HEK293 (cell line): ENCODE data around the gene RWDD4.

ENCODE experiments used
- CTCF ChIA-PET: fragments of 350-600 bp; formaldehyde crosslinking; extraction: SDS; loops from one replicate; lab custom pipeline; 2021; ENCODE audit warnings: antibody characterized with exemption; lab: Yijun Ruan, JAX
- POLR2A ChIA-PET: fragments of 300-600 bp; formaldehyde crosslinking; extraction: SDS; loops from one replicate; lab custom pipeline; 2020; ENCODE audit warnings: antibody characterized with exemption, inconsistent platforms; lab: Yijun Ruan, JAX
- H3K27ac ChIP-seq: fragments of 200-500 bp; sonication (Bioruptor generic); 2 replicates; pipeline ENCODE4 v1.5.1; 2014; ENCODE audit warnings: low read depth, low read length, control low read depth, inconsistent platforms; ENCODE audit errors: extremely low read depth
- H3K36me3 ChIP-seq, 2 experiments: fragments of 200-500 bp in 1 of 2; sonication (Bioruptor generic) in 1 of 2; 1 replicate in 1 of 2; 2 replicates in 1 of 2; pipeline ENCODE4 v1.5.1; 2014 to 2017; ENCODE audit warnings: inconsistent platforms in 2 of 2, low read length in 2 of 2; ENCODE audit not compliant: control insufficient read depth in 2 of 2, insufficient read depth in 1 of 2
- H3K4me1 ChIP-seq: fragments of 200-500 bp; sonication (Bioruptor generic); 2 replicates; pipeline ENCODE4 v1.5.1; 2014; ENCODE audit warnings: mild to moderate bottlenecking, low read length, inconsistent platforms; ENCODE audit not compliant: control insufficient read depth, insufficient read depth
- H3K4me3 ChIP-seq: 2 replicates; pipeline ENCODE4 v1.5.1; 2011; ENCODE audit warnings: low read depth, mild to moderate bottlenecking, control low read depth, low read length, moderate library complexity
- H3K9me3 ChIP-seq: fragments of 200-500 bp; sonication (Bioruptor generic); 2 replicates; pipeline ENCODE4 v1.5.1; 2014; ENCODE audit warnings: low read depth, low read length, inconsistent platforms; ENCODE audit not compliant: control insufficient read depth, insufficient read depth
- HOXD13 ChIP-seq: sonication (generic); formaldehyde crosslinking; IDR thresholded peaks from 2 replicates; pipeline ENCODE4 v1.8.0; 2022; ENCODE audit warnings: missing genetic modification reagents, borderline replicate concordance
- KLF10 ChIP-seq: fragments of 450-650 bp; IDR thresholded peaks from 2 replicates; pipeline ENCODE4 v1.5.1; 2018; ENCODE audit warnings: missing biosample characterization, mild to moderate bottlenecking, missing genetic modification characterization
- KLF7 ChIP-seq: fragments of 450-650 bp; formaldehyde crosslinking; IDR thresholded peaks from 2 replicates; pipeline ENCODE4 v1.5.1; 2016; ENCODE audit warnings: missing biosample characterization, missing genetic modification characterization, borderline replicate concordance
- OSR2 ChIP-seq: fragments of 450-650 bp; formaldehyde crosslinking; IDR thresholded peaks from 2 replicates; pipeline ENCODE4 v1.5.1; 2016; ENCODE audit warnings: missing biosample characterization, missing genetic modification characterization
- PRDM1 ChIP-seq: fragments of 450-650 bp; formaldehyde crosslinking; IDR thresholded peaks from 2 replicates; pipeline ENCODE4; 2016; ENCODE audit warnings: missing biosample characterization, missing genetic modification characterization
- RBAK ChIP-seq: fragments of 450-650 bp; formaldehyde crosslinking; IDR thresholded peaks from 2 replicates; pipeline ENCODE4 v1.5.1; 2016; ENCODE audit warnings: missing biosample characterization, missing genetic modification characterization
- SCRT2 ChIP-seq: fragments of 450-650 bp; formaldehyde crosslinking; IDR thresholded peaks from 2 replicates; pipeline ENCODE4 v1.5.1; 2016; ENCODE audit warnings: missing biosample characterization, missing genetic modification characterization
- TRIM28 ChIP-seq: IDR thresholded peaks from 2 replicates; pipeline ENCODE4 v1.6.1; 2011; ENCODE audit warnings: low read length, control low read depth, borderline replicate concordance
- WT1 ChIP-seq: fragments of 450-650 bp; formaldehyde crosslinking; IDR thresholded peaks from 2 replicates; pipeline ENCODE4 v1.5.1; 2016; ENCODE audit warnings: missing biosample characterization, missing genetic modification characterization
- ZNF146 ChIP-seq: fragments of 450-650 bp; formaldehyde crosslinking; IDR thresholded peaks from 2 replicates; pipeline ENCODE4 v1.5.1; 2016; ENCODE audit warnings: missing biosample characterization, missing genetic modification characterization
- ZNF341 ChIP-seq: fragments of 450-650 bp; formaldehyde crosslinking; IDR thresholded peaks from 2 replicates; pipeline ENCODE4; 2016; ENCODE audit warnings: low read depth, missing biosample characterization, missing genetic modification characterization
- ZNF366 ChIP-seq: fragments of 450-650 bp; formaldehyde crosslinking; conservative IDR thresholded peaks from 2 replicates; pipeline ENCODE4 v1.5.1; 2016; ENCODE audit warnings: missing biosample characterization, missing genetic modification characterization
- ZNF544 ChIP-seq: fragments of 450-650 bp; formaldehyde crosslinking; IDR thresholded peaks from 2 replicates; pipeline ENCODE4 v1.5.0; 2017; ENCODE audit warnings: missing biosample characterization, missing genetic modification characterization
- ZNF555 ChIP-seq: fragments of 450-650 bp; formaldehyde crosslinking; conservative IDR thresholded peaks from 2 replicates; pipeline ENCODE4 v1.5.1; 2017; ENCODE audit warnings: missing biosample characterization, mild to moderate bottlenecking, missing genetic modification characterization, inconsistent platforms
- ZNF571 ChIP-seq: fragments of 450-650 bp; formaldehyde crosslinking; IDR thresholded peaks from 2 replicates; pipeline ENCODE4 v1.5.0; 2017; ENCODE audit warnings: missing biosample characterization, missing genetic modification characterization
- ZNF626 ChIP-seq: fragments of 450-650 bp; sonication (Bioruptor Pico); formaldehyde crosslinking; IDR thresholded peaks from 2 replicates; pipeline ENCODE4 v1.5.1; 2018; ENCODE audit warnings: missing biosample characterization, missing genetic modification characterization, inconsistent platforms
- ZNF658 ChIP-seq: fragments of 450-650 bp; formaldehyde crosslinking; IDR thresholded peaks from 2 replicates; pipeline ENCODE4; 2016; ENCODE audit warnings: missing biosample characterization, missing genetic modification characterization
- TF ChIP-seq, protein P1 (sequence below): fragments of 450-650 bp; formaldehyde crosslinking; IDR thresholded peaks from 2 replicates; pipeline ENCODE4 v1.5.1; 2017; ENCODE audit warnings: missing biosample characterization, missing genetic modification characterization
- TF ChIP-seq, protein P2 (sequence below): fragments of 450-650 bp; IDR thresholded peaks from 2 replicates; pipeline ENCODE4 v1.5.1; 2018; ENCODE audit warnings: missing biosample characterization, mild to moderate bottlenecking, missing genetic modification characterization
- TF ChIP-seq, protein P3 (sequence below): fragments of 450-650 bp; formaldehyde crosslinking; IDR thresholded peaks from 2 replicates; pipeline ENCODE4 v1.5.0; 2017; ENCODE audit warnings: missing biosample characterization, missing genetic modification characterization, borderline replicate concordance

The RWDD4 gene

DNA sequence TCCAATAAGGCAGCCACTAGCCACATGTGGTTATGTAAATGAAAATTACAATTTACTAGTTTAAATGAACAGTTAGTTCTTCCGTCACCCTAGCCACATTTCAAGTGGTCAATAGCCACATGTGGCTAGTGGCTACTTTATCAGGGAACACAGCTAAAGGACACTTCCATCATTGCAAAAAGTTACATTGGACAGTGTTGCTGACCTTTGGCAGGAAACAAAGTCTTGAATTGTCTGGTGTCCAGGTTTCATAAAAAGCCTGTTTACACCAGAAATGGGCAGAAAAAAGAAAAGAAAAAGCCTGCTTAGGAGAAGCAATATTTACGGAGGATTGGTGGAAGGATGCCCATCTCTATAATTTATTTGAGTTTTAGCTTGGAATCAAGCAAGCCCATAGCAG is 38.6 kb downstream of the RWDD4 start:
- Histone ChIP-seq H3K36me3 (no peaks in the 10 kb centered on the region), H3K4me1 (no peaks in the 10 kb centered on the region), H3K27ac (no peak overlapping the region), H3K4me3 (no peak overlapping the region), H3K9me3 (no peaks in the 10 kb centered on the region)
- TF ChIP-seq ZNF341 (tag by site-specific recombination), result no peak
- no peak for TF ChIP-seq KLF7 (tag by site-specific recombination)
- TF ChIP-seq ZNF366 (tag by site-specific recombination), result no peak
- no peak for TF ChIP-seq PRDM1 (tag by site-specific recombination)
- no peak for TF ChIP-seq ZNF544 (tag by site-specific recombination)
- no peak for TF ChIP-seq SCRT2 (tag by site-specific recombination)
- TF ChIP-seq, protein P1, sequence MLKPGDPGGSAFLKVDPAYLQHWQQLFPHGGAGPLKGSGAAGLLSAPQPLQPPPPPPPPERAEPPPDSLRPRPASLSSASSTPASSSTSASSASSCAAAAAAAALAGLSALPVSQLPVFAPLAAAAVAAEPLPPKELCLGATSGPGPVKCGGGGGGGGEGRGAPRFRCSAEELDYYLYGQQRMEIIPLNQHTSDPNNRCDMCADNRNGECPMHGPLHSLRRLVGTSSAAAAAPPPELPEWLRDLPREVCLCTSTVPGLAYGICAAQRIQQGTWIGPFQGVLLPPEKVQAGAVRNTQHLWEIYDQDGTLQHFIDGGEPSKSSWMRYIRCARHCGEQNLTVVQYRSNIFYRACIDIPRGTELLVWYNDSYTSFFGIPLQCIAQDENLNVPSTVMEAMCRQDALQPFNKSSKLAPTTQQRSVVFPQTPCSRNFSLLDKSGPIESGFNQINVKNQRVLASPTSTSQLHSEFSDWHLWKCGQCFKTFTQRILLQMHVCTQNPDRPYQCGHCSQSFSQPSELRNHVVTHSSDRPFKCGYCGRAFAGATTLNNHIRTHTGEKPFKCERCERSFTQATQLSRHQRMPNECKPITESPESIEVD (tag by site-specific recombination), result no peak
- TF ChIP-seq, protein P2, sequence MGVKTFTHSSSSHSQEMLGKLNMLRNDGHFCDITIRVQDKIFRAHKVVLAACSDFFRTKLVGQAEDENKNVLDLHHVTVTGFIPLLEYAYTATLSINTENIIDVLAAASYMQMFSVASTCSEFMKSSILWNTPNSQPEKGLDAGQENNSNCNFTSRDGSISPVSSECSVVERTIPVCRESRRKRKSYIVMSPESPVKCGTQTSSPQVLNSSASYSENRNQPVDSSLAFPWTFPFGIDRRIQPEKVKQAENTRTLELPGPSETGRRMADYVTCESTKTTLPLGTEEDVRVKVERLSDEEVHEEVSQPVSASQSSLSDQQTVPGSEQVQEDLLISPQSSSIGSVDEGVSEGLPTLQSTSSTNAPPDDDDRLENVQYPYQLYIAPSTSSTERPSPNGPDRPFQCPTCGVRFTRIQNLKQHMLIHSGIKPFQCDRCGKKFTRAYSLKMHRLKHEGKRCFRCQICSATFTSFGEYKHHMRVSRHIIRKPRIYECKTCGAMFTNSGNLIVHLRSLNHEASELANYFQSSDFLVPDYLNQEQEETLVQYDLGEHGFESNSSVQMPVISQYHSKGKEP (tag by site-specific recombination), result no peak
- no peak for TF ChIP-seq OSR2 (tag by site-specific recombination)
- no peak for TF ChIP-seq WT1 (tag by site-specific recombination)
- CTCF ChIA-PET, result no interaction called here
- POLR2A ChIA-PET, result no interaction called here

DNA sequence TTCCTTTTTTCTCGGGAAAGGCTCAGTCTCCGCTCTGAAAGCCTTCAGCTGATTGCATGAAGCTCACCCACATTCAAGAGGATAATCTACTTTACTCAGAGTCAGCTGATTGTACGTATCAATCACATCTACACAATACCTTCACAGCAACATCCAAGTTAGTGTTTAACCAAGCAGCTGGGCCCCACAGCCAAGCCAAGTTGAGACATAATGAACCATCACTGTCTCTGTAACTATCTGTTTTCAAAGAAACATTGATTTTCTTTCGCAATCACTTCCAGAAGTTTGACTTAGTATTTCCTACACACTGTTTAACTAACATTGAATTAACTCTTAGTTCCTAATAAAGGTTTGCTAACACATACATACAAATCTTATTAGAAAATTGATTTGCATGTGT is 40.3 kb downstream of the RWDD4 start:
- Histone ChIP-seq H3K27ac (no peak overlapping the region), H3K9me3 (no peaks in the 10 kb centered on the region), H3K4me3 (no peak overlapping the region), H3K4me1 (no peaks in the 10 kb centered on the region), H3K36me3 (no peaks in the 10 kb centered on the region)
- POLR2A ChIA-PET, result no interaction called here
- CTCF ChIA-PET, result no interaction called here
- TF ChIP-seq ZNF146 (tag by site-specific recombination) (no peak), TRIM28 (no peak), ZNF658 (tag by site-specific recombination) (no peak), HOXD13 (no peak), RBAK (tag by site-specific recombination) (no peak), ZNF571 (no peak), KLF10 (no peak), ZNF626 (tag by site-specific recombination) (no peak), ZNF555 (no peak)
- TF ChIP-seq, protein P3, sequence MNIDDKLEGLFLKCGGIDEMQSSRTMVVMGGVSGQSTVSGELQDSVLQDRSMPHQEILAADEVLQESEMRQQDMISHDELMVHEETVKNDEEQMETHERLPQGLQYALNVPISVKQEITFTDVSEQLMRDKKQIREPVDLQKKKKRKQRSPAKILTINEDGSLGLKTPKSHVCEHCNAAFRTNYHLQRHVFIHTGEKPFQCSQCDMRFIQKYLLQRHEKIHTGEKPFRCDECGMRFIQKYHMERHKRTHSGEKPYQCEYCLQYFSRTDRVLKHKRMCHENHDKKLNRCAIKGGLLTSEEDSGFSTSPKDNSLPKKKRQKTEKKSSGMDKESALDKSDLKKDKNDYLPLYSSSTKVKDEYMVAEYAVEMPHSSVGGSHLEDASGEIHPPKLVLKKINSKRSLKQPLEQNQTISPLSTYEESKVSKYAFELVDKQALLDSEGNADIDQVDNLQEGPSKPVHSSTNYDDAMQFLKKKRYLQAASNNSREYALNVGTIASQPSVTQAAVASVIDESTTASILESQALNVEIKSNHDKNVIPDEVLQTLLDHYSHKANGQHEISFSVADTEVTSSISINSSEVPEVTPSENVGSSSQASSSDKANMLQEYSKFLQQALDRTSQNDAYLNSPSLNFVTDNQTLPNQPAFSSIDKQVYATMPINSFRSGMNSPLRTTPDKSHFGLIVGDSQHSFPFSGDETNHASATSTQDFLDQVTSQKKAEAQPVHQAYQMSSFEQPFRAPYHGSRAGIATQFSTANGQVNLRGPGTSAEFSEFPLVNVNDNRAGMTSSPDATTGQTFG (tag by site-specific recombination), result no peak
- TF ChIP-seq, all 188 proteins: peak for 0
